ENCODE measurements around the gene ZNF490.

GRCh38 chr19:12636631-12637030, 26.0 kb upstream of the ZNF490 start:
- TF ChIP-seq ZBTB33 (IDR thresholded peaks at IDR 0.05) (no peak), NR2F1 (conservative IDR thresholded peaks at IDR 0.05) (no peak), NFYA (IDR thresholded peaks at IDR 0.05; ENCODE audit: borderline replicate concordance, low read depth, low read length) (no peak), CTCF (IDR thresholded peaks at IDR 0.05 in 2 of 3, conservative IDR thresholded peaks at IDR 0.05 in 1 of 3; ENCODE audit: control insufficient read depth in 2 of 3, extremely low read depth in 1 of 3, insufficient read depth in 1 of 3, low read depth in 3 of 3, low read length in 3 of 3) (no peak), SMAD1 (IDR thresholded peaks at IDR 0.05; ENCODE audit: low read depth, partially characterized antibody) (no peak), YBX1 (IDR thresholded peaks at IDR 0.05) (no peak), POLR2A (IDR thresholded peaks at IDR 0.05; ENCODE audit: low read depth, low read length) (no peak), EP300 (IDR thresholded peaks at IDR 0.05; ENCODE audit: borderline replicate concordance in 1 of 2, control insufficient read depth in 1 of 2, low read depth in 2 of 2, low read length in 2 of 2) (no peak), NFIC (IDR thresholded peaks at IDR 0.05; ENCODE audit: low read depth, low read length) (no peak), MAX (IDR thresholded peaks at IDR 0.05; ENCODE audit: low read depth, low read length) (no peak), EZH2 (IDR thresholded peaks at IDR 0.05; ENCODE audit: borderline replicate concordance, control insufficient read depth, low read depth, low read length) (no peak), MEF2A (IDR thresholded peaks at IDR 0.05; ENCODE audit: insufficient read depth, low read depth, low read length) (no peak)

All from GM12878 (cell line).